LNCAP (cell line): ENCODE measurements around the gene BTNL8.

ENCODE experiments used
- TF ChIP-seq, protein P1 (sequence below): fragments of 450-650 bp; IDR thresholded peaks from 2 replicates; pipeline ENCODE4 v1.5.1; 2017; ENCODE audit warnings: mild to moderate bottlenecking

BTNL8 gene

DNA sequence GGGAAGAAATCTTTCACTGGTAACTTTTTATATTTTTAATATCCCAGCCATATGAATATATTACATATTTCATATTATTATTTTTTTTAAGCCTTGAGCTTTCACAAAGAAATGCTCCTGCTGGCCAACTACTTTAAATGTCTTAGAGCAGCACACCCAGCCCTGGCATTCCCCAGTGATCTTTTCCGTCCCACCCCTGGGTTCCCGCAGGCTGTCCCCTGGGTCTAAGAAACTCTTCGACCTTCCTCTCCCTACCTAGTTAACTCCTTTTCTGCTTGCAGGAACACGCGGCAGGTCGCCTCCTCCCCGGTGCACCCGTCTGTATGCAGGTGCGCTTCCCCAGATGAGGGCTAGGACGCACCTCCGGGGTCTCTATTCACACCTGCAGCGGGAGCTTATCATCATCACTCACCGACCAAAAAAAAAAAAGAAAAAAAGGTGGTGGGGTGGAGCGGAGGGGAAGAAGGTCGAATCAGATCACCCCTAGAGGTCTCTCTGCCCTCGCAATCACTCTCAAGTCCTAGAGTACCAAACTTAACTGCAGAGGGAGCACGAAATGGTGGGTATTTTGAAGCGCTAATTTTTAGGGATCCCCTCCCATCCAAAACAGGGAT, 38.6 kb upstream of the BTNL8 start:
- TF ChIP-seq, protein P1, sequence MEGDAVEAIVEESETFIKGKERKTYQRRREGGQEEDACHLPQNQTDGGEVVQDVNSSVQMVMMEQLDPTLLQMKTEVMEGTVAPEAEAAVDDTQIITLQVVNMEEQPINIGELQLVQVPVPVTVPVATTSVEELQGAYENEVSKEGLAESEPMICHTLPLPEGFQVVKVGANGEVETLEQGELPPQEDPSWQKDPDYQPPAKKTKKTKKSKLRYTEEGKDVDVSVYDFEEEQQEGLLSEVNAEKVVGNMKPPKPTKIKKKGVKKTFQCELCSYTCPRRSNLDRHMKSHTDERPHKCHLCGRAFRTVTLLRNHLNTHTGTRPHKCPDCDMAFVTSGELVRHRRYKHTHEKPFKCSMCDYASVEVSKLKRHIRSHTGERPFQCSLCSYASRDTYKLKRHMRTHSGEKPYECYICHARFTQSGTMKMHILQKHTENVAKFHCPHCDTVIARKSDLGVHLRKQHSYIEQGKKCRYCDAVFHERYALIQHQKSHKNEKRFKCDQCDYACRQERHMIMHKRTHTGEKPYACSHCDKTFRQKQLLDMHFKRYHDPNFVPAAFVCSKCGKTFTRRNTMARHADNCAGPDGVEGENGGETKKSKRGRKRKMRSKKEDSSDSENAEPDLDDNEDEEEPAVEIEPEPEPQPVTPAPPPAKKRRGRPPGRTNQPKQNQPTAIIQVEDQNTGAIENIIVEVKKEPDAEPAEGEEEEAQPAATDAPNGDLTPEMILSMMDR: peak; percentile 42; the same call in 1 of the 2 replicates

DNA sequence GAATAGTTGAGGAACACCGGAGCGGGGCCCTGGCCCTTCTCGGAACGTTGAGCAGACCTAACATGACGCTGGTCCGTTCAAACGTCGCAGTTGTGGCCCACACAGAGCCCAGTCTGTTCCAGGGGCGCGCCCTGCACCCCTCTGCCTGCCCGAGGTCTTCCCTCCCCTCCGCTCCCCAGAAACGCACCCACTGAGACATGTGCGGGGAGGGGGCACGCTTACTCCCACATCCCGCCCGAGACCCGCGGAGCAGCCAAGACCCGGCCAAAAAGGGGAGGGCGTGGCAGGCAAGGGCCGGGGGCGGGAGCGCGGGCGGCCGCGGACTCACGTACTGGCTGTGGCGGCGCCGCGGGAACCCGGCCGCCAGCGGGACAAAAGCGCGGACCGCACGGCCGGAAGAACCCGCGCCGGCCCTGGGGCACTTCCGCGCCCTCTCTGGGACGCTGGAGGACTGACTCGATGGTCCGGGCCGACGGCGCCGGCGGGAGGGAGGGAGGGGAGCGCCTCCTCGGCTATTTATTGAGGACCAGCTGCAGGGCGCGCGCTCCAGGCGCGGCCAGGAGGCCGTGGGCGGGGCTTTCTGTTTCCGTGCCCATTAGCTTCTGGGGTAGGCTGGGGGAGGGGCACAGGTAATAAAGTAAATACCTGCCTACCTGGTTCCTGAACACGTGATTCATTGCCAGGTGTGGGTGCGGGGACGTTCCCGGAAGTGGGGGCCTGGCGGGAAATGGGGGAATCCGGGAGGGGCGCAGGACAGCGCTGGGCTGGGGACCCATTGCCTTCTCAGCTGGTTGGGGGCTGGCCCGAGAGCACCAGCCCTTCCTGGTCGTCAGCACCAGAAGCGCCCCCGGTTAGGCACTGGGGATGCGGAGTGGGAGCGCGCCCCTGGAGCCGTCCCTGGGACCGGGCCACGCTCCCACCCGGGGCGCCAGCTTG, 37.8 kb upstream of the BTNL8 start, which contains the start of gene ZFP62:
ZFP62 (minus strand) TSS at position 390 of the 936 bp plus-strand sequence; CDS start at position 333, 57 bp downstream.
- TF ChIP-seq, protein P1: no peak

DNA sequence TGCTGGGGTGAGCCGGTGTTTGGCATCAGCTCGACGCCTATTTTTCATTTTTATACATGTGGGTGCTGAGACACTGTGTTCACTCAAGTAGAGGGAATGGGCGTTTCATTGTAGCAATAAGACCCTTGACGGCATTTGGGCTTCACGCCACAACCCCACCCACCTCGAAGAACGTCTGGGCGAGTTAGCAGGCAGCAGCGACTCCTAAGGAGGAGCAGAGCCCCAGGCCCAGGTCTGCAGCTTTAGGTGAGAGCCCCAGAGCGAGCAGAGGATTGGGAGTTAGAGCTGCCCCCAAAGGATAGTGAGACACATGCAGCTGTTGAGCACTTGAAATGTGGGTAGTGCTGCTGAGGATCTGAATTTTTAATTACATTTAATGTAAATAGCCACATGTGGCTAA, 36.3 kb upstream of the BTNL8 start:
- TF ChIP-seq, protein P1: no peak

DNA sequence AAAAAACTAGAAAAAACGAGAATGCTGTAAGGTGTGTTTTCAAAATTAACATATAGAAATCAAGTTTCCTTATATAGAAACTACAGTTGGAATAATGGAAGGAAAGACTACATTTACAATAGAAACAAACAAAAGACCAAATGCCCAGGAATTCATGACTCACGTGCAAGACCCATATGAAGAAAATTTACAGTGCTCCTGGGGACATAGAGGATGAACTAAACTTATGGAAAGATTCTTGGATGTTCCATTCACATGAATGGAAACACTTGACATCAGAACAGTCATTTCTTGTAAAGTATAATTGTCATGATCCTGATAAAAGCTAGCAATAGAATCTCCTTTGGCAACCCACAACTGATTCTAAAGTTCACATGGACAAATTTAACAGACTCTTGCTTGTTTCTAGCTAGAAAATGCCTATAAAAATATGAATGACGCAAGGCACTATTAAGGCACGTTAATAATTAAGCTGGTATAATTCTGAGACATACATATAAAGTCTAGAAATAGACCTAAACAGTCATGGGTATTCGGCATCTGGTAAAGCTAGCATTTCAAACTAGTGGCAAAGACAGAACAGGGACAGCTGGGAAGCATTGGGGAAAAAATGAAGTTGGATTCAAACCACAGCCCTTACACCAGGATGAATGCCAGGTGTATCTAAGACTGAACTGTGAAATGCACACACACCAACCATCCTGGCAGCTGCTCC, 32.8 kb upstream of the BTNL8 start:
- TF ChIP-seq, protein P1: no peak

DNA sequence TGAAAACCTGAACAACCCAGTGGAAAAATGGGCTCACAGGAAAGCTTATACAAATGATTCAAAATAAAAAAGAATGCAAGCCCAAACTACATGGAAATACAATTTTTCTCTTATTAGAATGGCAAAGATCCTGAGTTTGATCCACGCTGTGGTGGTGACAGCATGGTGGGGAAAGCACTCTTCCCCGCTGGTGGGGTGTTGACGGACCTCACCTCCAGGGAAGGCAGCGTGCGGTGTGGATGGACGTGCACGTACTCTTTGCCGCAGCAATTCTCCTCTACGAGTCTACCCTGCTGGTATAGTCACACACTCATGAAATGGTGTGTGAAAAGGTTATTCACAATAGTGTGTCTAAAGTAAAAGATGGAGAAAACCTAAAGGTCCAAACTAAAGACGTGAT, 32.0 kb upstream of the BTNL8 start:
- TF ChIP-seq, protein P1: no peak

DNA sequence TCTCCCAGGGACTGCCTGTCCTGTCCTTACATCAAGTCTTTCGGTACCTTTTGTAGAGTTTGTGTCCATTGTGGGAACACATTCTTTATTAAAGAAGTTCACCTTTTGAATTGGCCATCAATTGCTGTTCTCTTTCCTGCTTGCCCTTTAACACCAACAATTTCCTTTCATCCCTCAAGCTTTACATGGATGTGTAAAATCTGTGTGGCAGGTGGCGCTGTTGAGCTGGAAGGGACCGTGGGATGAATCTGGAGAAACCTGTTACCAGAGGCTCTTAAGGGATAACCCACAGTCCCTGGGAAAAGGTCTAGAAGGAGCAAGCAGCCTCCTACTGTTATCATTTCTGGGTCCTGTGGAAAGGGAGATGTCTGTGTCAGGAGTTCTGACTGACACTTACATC, 30.0 kb upstream of the BTNL8 start:
- TF ChIP-seq, protein P1: peak; percentile 86

DNA sequence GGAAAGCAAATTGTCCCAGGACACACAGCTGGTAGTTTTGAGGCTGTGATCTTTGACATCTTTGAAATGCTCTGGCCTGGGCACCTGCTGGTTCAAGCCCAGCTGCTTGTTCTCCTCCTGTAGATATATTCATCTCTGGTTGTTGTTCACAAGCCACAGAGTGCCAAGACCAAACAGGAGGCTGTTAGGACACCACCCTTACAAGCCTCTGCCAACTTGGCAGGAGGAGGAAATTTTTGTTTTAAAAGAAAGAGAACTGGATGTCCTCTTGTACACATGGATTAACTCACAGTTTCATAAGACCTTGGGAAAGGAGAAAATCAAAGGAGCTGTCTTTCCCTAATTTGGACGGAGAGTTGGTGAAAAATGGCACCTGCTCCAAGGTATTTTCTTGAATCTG, 29.4 kb upstream of the BTNL8 start:
- TF ChIP-seq, protein P1: no peak
